Activated CD8-positive, alpha-beta memory T cell treated with anti-CD3 and anti-CD28 coated beads for 36 hours (primary cell): ENCODE results near the gene ALDH3B2. TPM values are rescaled to one million over a fixed set of nuclear protein-coding genes. Genes with fewer than 3 reads are reported as not detected.

Experiments used
- CTCF ChIA-PET: fragments of 350-600 bp; sonication (Branson Sonifier 250); formaldehyde crosslinking; loops from one replicate; lab custom pipeline; 2021; ENCODE audit warnings: antibody characterized with exemption; lab: Charles Lee
- POLR2A ChIA-PET: fragments of 350-600 bp; sonication (Branson Sonifier 250); formaldehyde crosslinking; loops from one replicate; lab custom pipeline; 2021; ENCODE audit warnings: antibody characterized with exemption; lab: Charles Lee
- total RNA-seq, 2 experiments: library from RNA; stranded (reverse); gene quantifications; one replicate each; pipeline ENCODE4 v1.2.3, GENCODE V29; 2021

ALDH3B2 gene
- total RNA-seq, 2 experiments from 2014 or later, result not detected

- POLR2A ChIA-PET, result interaction anchor here (0.5 to 0.6 kb wide), 2 partner anchors 19 to 138 kb away, joined by 3 read pairs; partner anchors contain the start of gene NUDT8
Observed at GRCh38 chr11:67648796-67649613, 25.4 kb downstream of the ALDH3B2 start.

GRCh38 chr11:67648140-67648795, 26.2 kb downstream of the ALDH3B2 start:
- POLR2A ChIA-PET, result interaction anchor here (0.5 kb wide), 1 partner anchor 137 kb away, joined by 3 read pairs; no protein-coding TSS in a partner anchor
- CTCF ChIA-PET, result interaction anchor here (1.0 to 2.3 kb wide), 5 partner anchors 10 to 24 kb away, joined by 4 to 17 read pairs (median 5); partner anchors contain the start of gene NUDT8

More at GRCh38 chr11:67648796-67649613, 25.4 kb downstream of the ALDH3B2 start:
- CTCF ChIA-PET, result interaction anchor here (1.0 to 2.3 kb wide), 6 partner anchors 10 to 34 kb away, joined by 4 to 17 read pairs (median 4); partner anchors contain the start of gene NUDT8

- POLR2A ChIA-PET, result no interaction called here
- CTCF ChIA-PET, result interaction anchor here (1.5 to 3.5 kb wide), 4 partner anchors 11 to 25 kb away, joined by 4 to 21 read pairs (median 12); no protein-coding TSS in a partner anchor
Observed at GRCh38 chr11:67647471-67647870, 27.0 kb downstream of the ALDH3B2 start.

- CTCF ChIA-PET, result interaction anchor here (1.6 to 3.5 kb wide), 3 partner anchors 12 to 31 kb away, joined by 3 to 21 read pairs (median 6); no protein-coding TSS in a partner anchor
- POLR2A ChIA-PET, result interaction anchor here (2.1 kb wide), 1 partner anchor 17 kb away, joined by 5 read pairs; the partner anchor contains the start of gene NUDT8
Observed at GRCh38 chr11:67646535-67647336, 27.7 kb downstream of the ALDH3B2 start.

- CTCF ChIA-PET, result interaction anchor here (1.2 to 3.5 kb wide), 4 partner anchors 13 to 74 kb away, joined by 3 to 21 read pairs (median 4); no protein-coding TSS in a partner anchor
- POLR2A ChIA-PET, result interaction anchor here (2.1 kb wide), 1 partner anchor 16 kb away, joined by 5 read pairs; the partner anchor contains the start of gene NUDT8
Observed at GRCh38 chr11:67645521-67646461, 28.6 kb downstream of the ALDH3B2 start.

GRCh38 chr11:67644472-67645418, 29.7 kb downstream of the ALDH3B2 start:
- CTCF ChIA-PET, result interaction anchor here (1.2 to 3.5 kb wide), 3 partner anchors 13 to 73 kb away, joined by 3 to 21 read pairs (median 6); no protein-coding TSS in a partner anchor
- POLR2A ChIA-PET, result interaction anchor here (2.1 kb wide), 1 partner anchor 15 kb away, joined by 5 read pairs; the partner anchor contains the start of gene NUDT8

GRCh38 chr11:67644042-67644441, 30.4 kb downstream of the ALDH3B2 start:
- ChIA-PET POLR2A (no interaction called here), CTCF (interaction anchor here (3.5 kb wide), 1 partner anchor 15 kb away, joined by 21 read pairs; no protein-coding TSS in a partner anchor)

GRCh38 chr11:67642173-67643120, 32.0 kb downstream of the ALDH3B2 start:
- ChIA-PET CTCF (interaction anchor here (0.9 kb wide), 1 partner anchor 13 kb away, joined by 4 read pairs; the partner anchor contains the start of gene NUDT8), POLR2A (interaction anchor here (0.6 kb wide), 1 partner anchor 1023 kb away, joined by 4 read pairs; no protein-coding TSS in a partner anchor)

GRCh38 chr11:67641338-67642172, 32.9 kb downstream of the ALDH3B2 start:
- POLR2A ChIA-PET, result no interaction called here
- CTCF ChIA-PET, result no interaction called here

GRCh38 chr11:67640758-67641337, 33.6 kb downstream of the ALDH3B2 start:
- ChIA-PET POLR2A (no interaction called here), CTCF (interaction anchor here (1.1 kb wide), 1 partner anchor 15 kb away, joined by 3 read pairs; no protein-coding TSS in a partner anchor)

- CTCF ChIA-PET, result interaction anchor here (1.1 to 3.6 kb wide), 2 partner anchors 15 to 19 kb away, joined by 3 to 11 read pairs; no protein-coding TSS in a partner anchor
- POLR2A ChIA-PET, result no interaction called here
Observed at GRCh38 chr11:67640021-67640757, 34.2 kb downstream of the ALDH3B2 start.

- ChIA-PET POLR2A (no interaction called here), CTCF (interaction anchor here (3.6 kb wide), 1 partner anchor 19 kb away, joined by 11 read pairs; no protein-coding TSS in a partner anchor)
Observed at GRCh38 chr11:67639438-67639859, 35.0 kb downstream of the ALDH3B2 start, which contains the start of gene TBX10. TBX10 (minus strand) TSS chr11:67639763; CDS start chr11:67639472, 291 bp downstream.
